HCT116 (cell line): ENCODE data around the gene BRD7. TPM values are rescaled to one million over a fixed set of nuclear protein-coding genes. Genes with fewer than 3 reads are reported as not detected.

ENCODE experiments used
- ATAC-seq: fragments of 200-7000 bp; cut with Tn5 transposase; 2 replicates; pipeline ENCODE4 v1.9.1; 2020; ENCODE audit warnings: mild to moderate bottlenecking, moderate library complexity
- BruUV-seq: library from RNA; stranded (reverse); fragments of 400-500 nt; replicated peaks from 2 replicates; lab custom pipeline; 2021; lab: Mats Ljungman, UMichigan
- CTCF ChIA-PET: fragments of 300-600 bp; sonication (Branson Sonifier 250); formaldehyde crosslinking; loops from one replicate; lab custom pipeline; 2021; ENCODE audit warnings: antibody characterized with exemption; lab: Charles Lee
- POLR2A ChIA-PET: fragments of 300-600, 350-600 bp; sonication (Branson Sonifier 250); formaldehyde crosslinking; loops from one replicate; lab custom pipeline; 2021; ENCODE audit warnings: antibody characterized with exemption; lab: Charles Lee
- RAD21 ChIA-PET, 2 experiments: fragments of 300-600 bp; sonication (Branson Sonifier 250); formaldehyde crosslinking; loops; one replicate each; lab custom pipeline; 2023; ENCODE audit warnings: low total read pairs in 2 of 2; ENCODE audit not compliant: uncharacterized antibody in 2 of 2, unreplicated experiment in 2 of 2, low non-redundant PET in 1 of 2; lab: Charles Lee
- DNase-seq: peaks from one replicate; pipeline ENCODE4 v3.0.0-alpha.2; 2010; ENCODE audit warnings: low read depth, low spot score
- H2AFZ ChIP-seq: fragments of 200-600 bp; shearing (Covaris generic), sonication (generic); 2 replicates; pipeline ENCODE4 v1.6.1; 2017; ENCODE audit warnings: low read depth, mixed run types, mixed read lengths, antibody characterized with exemption, low read length; ENCODE audit not compliant: poor library complexity, severe bottlenecking
- H3K27ac ChIP-seq: 2 replicates; pipeline ENCODE4 v1.5.1; 2012; ENCODE audit warnings: low read depth, low read length
- H3K27me3 ChIP-seq: fragments of 200-600 bp; sonication (generic); 2 replicates; pipeline ENCODE4 v1.6.1; 2016; ENCODE audit warnings: mixed run types, low read length, mixed read lengths; ENCODE audit not compliant: insufficient read depth
- H3K36me3 ChIP-seq, 2 experiments: fragments of 200-500 bp in 1 of 2; fragments of 200-600 bp in 1 of 2; sonication (Bioruptor generic) in 1 of 2; sonication (generic) in 1 of 2; 2 replicates each; pipeline versions ENCODE4 v1.5.1 to v1.6.1; 2014 to 2016; ENCODE audit warnings: low read length in 2 of 2, inconsistent platforms in 1 of 2, mixed read lengths in 1 of 2, mixed run types in 1 of 2; ENCODE audit not compliant: insufficient read depth in 2 of 2, control insufficient read depth in 1 of 2
- H3K4me1 ChIP-seq, 2 experiments: fragments of 200-600 bp in 1 of 2; sonication (generic) in 1 of 2; 2 replicates each; pipeline versions ENCODE4 v1.5.1 to v1.6.1; 2012 to 2017; ENCODE audit warnings: low read length in 2 of 2, inconsistent platforms in 1 of 2, mild to moderate bottlenecking in 1 of 2, mixed read lengths in 1 of 2, mixed run types in 1 of 2, moderate library complexity in 1 of 2; ENCODE audit not compliant: insufficient read depth in 2 of 2, control insufficient read depth in 1 of 2
- H3K4me2 ChIP-seq: fragments of 200-600 bp; sonication (generic); 2 replicates; pipeline ENCODE4 v1.6.1; 2017; ENCODE audit warnings: mixed run types, low read length, mixed read lengths
- H3K4me3 ChIP-seq, 2 experiments: fragments of 200-600 bp in 1 of 2; sonication (generic) in 1 of 2; replicated peaks in 1 of 2; 2 replicates each; pipeline ENCODE4 v1.5.1; 2011 to 2016; ENCODE audit warnings: low read length in 2 of 2, control low read depth in 1 of 2, low read depth in 1 of 2, mild to moderate bottlenecking in 1 of 2, mixed read lengths in 1 of 2, mixed run types in 1 of 2
- H3K79me2 ChIP-seq: fragments of 200-600 bp; sonication (generic); 2 replicates; pipeline ENCODE4 v1.6.1; 2017; ENCODE audit warnings: mild to moderate bottlenecking, mixed run types, low read length, moderate library complexity, mixed read lengths; ENCODE audit not compliant: insufficient read depth
- H3K9ac ChIP-seq: fragments of 200-600 bp; sonication (generic); 2 replicates; pipeline ENCODE4 v1.6.1; 2016; ENCODE audit warnings: low read length, mixed read lengths
- H3K9me2 ChIP-seq: fragments of 200-600 bp; sonication (generic), shearing (Covaris generic); 2 replicates; pipeline ENCODE4 v1.6.1; 2017; ENCODE audit warnings: mixed run types, mild to moderate bottlenecking, moderate library complexity; ENCODE audit not compliant: insufficient read depth
- H3K9me3 ChIP-seq, 2 experiments: fragments of 200-500 bp in 1 of 2; fragments of 200-600 bp in 1 of 2; sonication (Bioruptor generic) in 1 of 2; sonication (generic) in 1 of 2; 2 replicates each; pipeline ENCODE4 v1.6.1; 2014 to 2017; ENCODE audit warnings: low read length in 2 of 2, mixed read lengths in 2 of 2, inconsistent platforms in 1 of 2, low read depth in 1 of 2, mild to moderate bottlenecking in 1 of 2, mixed run types in 1 of 2, moderate library complexity in 1 of 2; ENCODE audit not compliant: control insufficient read depth in 1 of 2, insufficient read depth in 1 of 2
- H4K20me1 ChIP-seq: fragments of 200-600 bp; sonication (generic), shearing (Covaris generic); 2 replicates; pipeline ENCODE4 v1.6.1; 2017; ENCODE audit warnings: mixed run types, mild to moderate bottlenecking, moderate library complexity; ENCODE audit not compliant: insufficient read depth
- EZH2 ChIP-seq: fragments of 200-600 bp; sonication (generic); IDR thresholded peaks from 2 replicates; pipeline ENCODE4 v1.6.1; 2017; ENCODE audit warnings: antibody characterized with exemption, mixed run types
- EZH2phosphoT487 ChIP-seq: fragments of 200-600 bp; IDR thresholded peaks from 2 replicates; pipeline ENCODE4 v1.6.1; 2018; ENCODE audit warnings: antibody characterized with exemption, borderline replicate concordance
- FOSL1 ChIP-seq: IDR thresholded peaks from 2 replicates; pipeline ENCODE4 v1.6.1; 2012; ENCODE audit warnings: low read depth
- POLR2A ChIP-seq: IDR thresholded peaks from 2 replicates; pipeline ENCODE4 v1.7.0; 2011; ENCODE audit warnings: borderline replicate concordance; ENCODE audit not compliant: insufficient read depth, insufficient read length; ENCODE audit errors: extremely low read depth
- POLR2AphosphoS5 ChIP-seq: IDR thresholded peaks from 2 replicates; pipeline ENCODE4 v1.6.1; 2011; ENCODE audit warnings: mild to moderate bottlenecking, low read depth, low read length, moderate library complexity
- RAD21 ChIP-seq: IDR thresholded peaks from 2 replicates; pipeline ENCODE4 v1.6.1; 2012; ENCODE audit warnings: low read depth, mild to moderate bottlenecking
- REST ChIP-seq: IDR thresholded peaks from 2 replicates; pipeline ENCODE4 v1.6.1; 2012; ENCODE audit warnings: low read depth
- SIN3A ChIP-seq: IDR thresholded peaks from 2 replicates; pipeline ENCODE4 v1.6.1; 2012; ENCODE audit warnings: low read depth
- SP1 ChIP-seq: IDR thresholded peaks from 2 replicates; pipeline ENCODE4 v1.6.1; 2012; ENCODE audit warnings: low read depth
- SRF ChIP-seq: IDR thresholded peaks from 2 replicates; pipeline ENCODE4 v1.6.1; 2012; ENCODE audit warnings: low read depth
- ZBTB33 ChIP-seq: IDR thresholded peaks from 2 replicates; pipeline ENCODE4 v1.6.1; 2011; ENCODE audit warnings: mild to moderate bottlenecking, low read length, moderate library complexity; ENCODE audit not compliant: insufficient replicate concordance; ENCODE audit errors: extremely low read depth
- intact Hi-C: fragments of 100-400 bp; cut with micrococcal nuclease; formaldehyde crosslinking; loops from 2 replicates; pipeline ENCODE4 v1.10.0; 2022
- total RNA-seq: library from RNA; stranded (reverse); gene quantifications from one replicate; pipeline ENCODE4 v1.2.1, GENCODE V29; 2021; ENCODE audit not compliant: unreplicated experiment
- TF ChIP-seq, protein P1 (sequence below), 3 experiments: fragments of 200-600 bp in 1 of 3; sonication (generic) in 1 of 3; IDR thresholded peaks in 2 of 3; conservative IDR thresholded peaks in 1 of 3; 2 replicates each; pipeline ENCODE4 v1.5.1; 2012 to 2017; ENCODE audit warnings: low read depth in 2 of 3, low read length in 2 of 3, antibody characterized with exemption in 1 of 3, borderline replicate concordance in 1 of 3, control low read depth in 1 of 3, mild to moderate bottlenecking in 1 of 3, mixed read lengths in 1 of 3, mixed run types in 1 of 3, moderate library complexity in 1 of 3; ENCODE audit not compliant: insufficient read depth in 1 of 3

The BRD7 gene
- total RNA-seq, 1 experiment from 2014 or later, result 85.4 TPM

- no peaks in the 10 kb centered on the region for H3K27me3 ChIP-seq
- H3K27ac ChIP-seq, result no peak overlapping the region
- RAD21 ChIA-PET, result no interaction called here
- no peaks in the 10 kb centered on the region for H3K9me2 ChIP-seq
- peaks cover 95% of the 10 kb centered on the region for H3K79me2 ChIP-seq
- H3K4me2 ChIP-seq, result no peak overlapping the region
- no peaks in the 10 kb centered on the region for H3K4me1 ChIP-seq
- CTCF ChIA-PET, result interaction anchor here (1.8 kb wide), 1 partner anchor 334 kb away, joined by 5 read pairs; the partner anchor contains the start of gene CNEP1R1
- TF ChIP-seq ZBTB33 (no peak), EZH2 (no peak), SP1 (no peak), FOSL1 (no peak), SIN3A (no peak), EZH2phosphoT487 (no peak), RAD21 (no peak), POLR2AphosphoS5 (no peak), SRF (no peak), POLR2A (no peak), REST (no peak)
- TF ChIP-seq, protein P1, sequence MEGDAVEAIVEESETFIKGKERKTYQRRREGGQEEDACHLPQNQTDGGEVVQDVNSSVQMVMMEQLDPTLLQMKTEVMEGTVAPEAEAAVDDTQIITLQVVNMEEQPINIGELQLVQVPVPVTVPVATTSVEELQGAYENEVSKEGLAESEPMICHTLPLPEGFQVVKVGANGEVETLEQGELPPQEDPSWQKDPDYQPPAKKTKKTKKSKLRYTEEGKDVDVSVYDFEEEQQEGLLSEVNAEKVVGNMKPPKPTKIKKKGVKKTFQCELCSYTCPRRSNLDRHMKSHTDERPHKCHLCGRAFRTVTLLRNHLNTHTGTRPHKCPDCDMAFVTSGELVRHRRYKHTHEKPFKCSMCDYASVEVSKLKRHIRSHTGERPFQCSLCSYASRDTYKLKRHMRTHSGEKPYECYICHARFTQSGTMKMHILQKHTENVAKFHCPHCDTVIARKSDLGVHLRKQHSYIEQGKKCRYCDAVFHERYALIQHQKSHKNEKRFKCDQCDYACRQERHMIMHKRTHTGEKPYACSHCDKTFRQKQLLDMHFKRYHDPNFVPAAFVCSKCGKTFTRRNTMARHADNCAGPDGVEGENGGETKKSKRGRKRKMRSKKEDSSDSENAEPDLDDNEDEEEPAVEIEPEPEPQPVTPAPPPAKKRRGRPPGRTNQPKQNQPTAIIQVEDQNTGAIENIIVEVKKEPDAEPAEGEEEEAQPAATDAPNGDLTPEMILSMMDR (IDR thresholded peaks at IDR 0.05 in 2 of 3, conservative IDR thresholded peaks at IDR 0.05 in 1 of 3; ENCODE audit: borderline replicate concordance in 1 of 3, insufficient read depth in 1 of 3, low read depth in 2 of 3, low read length in 2 of 3), result no peak
- TF ChIP-seq, all 23 proteins: peak for 0
- BruUV-seq, result no TSS peak
- Histone ChIP-seq H2AFZ (no peak overlapping the region), H3K9me3 (no peaks in the 10 kb centered on the region), H4K20me1 (peaks cover 3% of the 10 kb centered on the region; the same call in 1 of the 2 replicates), H3K4me3 (no peak overlapping the region), H3K9ac (no peak overlapping the region), H3K36me3 (peaks cover 28 to 43% of the 10 kb centered on the region in 2 experiments)
- ATAC-seq (no peak), DNase-seq (no peak)
- POLR2A ChIA-PET, result no interaction called here
- intact Hi-C loops, result loop anchor here (10.0 kb wide), 1 partner anchor 335 kb away; the partner anchor contains the start of gene CNEP1R1
These were observed 9.2 kb downstream of the BRD7 start for GRCh38 chr16:50359626-50360025.
